EH (cell line): ENCODE data around the gene KIAA1217.

Source experiments
- DNase-seq: peaks from one replicate; pipeline ENCODE4 v3.0.0-alpha.2; 2015; ENCODE audit warnings: low read depth

The KIAA1217 gene

GRCh38 chr10:24501056-24501711 is 292.2 kb downstream of the KIAA1217 start:
- peak; percentile 27 for DNase-seq

DNA sequence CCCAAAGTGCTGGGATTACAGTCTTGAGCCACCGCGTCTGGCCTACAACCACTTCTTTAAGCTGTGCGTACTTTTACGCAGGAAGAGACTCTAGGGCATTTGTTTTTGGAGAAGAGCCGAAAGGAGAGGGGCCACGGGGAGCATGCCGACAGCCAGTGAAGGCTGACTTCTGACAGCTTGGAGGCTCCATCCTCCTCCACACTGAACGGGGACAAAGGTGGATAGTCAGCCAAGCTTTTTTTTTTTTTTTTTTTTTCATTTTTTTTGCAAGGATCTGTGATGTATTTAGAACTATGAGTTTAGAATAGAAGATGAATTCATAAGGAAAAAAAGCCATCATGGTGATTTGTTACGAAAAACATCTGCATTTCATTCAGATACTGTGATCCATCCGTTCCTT is 293.1 kb downstream of the KIAA1217 start:
- no peak for DNase-seq

- DNase-seq: no peak
Measured at GRCh38 chr10:24502801-24503460, 294.0 kb downstream of the KIAA1217 start.

DNA sequence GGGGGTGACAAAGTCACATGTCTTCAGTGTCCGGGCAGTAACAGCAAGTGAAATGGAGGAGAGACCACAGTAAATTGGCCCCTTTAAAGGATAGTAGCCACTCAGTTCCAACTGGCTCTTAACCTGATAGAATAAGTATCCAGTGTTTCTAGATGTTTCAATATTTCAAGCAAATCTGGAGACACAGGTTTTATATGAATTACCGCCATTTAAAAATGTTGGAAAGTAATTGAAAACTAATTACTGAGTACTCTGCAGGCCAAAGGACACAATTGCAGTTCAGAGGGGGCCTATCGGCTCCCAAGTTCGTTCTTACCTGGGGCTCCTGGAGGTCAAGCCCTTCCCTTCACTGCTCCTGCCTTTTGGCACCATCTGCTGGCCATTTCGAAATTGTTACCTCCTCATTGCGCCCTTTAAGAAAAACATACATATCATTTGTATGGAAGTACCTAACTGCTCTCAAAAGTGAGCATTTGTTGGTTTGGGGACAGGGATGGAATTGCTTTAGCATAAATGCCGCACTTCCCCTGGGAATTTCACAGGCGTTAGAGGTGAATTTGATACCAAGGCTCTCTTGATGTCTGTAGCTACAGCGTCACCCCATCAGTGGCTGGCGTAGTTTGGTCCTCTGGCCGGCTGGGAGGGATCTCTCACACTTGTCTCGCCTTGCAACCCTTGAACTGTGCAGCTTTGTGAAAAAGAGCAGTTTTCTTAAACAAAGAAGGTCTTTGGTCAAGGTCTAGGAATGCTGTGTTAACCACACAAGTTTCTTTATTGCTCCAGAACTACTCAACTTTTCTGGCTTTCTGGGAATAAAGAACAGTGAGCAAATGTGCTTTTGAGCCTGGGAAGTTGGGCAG is 294.8 kb downstream of the KIAA1217 start:
- peak; percentile 57 for DNase-seq

DNA sequence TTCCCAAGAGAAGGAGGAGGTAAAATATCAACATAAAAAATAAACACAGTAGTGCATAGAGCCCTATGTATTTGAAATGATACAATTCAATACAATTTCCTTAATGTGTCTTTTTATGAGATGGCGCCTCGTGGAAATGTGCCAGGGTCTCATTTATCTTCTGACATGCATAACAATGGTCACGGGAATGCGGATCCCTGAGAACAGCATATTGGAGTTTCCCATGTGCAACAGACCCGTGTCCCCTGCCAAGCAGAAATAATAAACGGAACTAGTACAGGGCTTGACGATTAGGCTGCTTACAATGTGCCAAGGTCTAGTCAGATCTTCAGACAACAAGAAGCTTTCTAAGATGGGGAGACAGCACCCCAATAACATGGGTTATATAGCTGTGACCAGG is 296.8 kb downstream of the KIAA1217 start:
- no peak for DNase-seq

- DNase-seq: peak; percentile 47
Measured at GRCh38 chr10:24513155-24513554, 304.2 kb downstream of the KIAA1217 start.

DNA sequence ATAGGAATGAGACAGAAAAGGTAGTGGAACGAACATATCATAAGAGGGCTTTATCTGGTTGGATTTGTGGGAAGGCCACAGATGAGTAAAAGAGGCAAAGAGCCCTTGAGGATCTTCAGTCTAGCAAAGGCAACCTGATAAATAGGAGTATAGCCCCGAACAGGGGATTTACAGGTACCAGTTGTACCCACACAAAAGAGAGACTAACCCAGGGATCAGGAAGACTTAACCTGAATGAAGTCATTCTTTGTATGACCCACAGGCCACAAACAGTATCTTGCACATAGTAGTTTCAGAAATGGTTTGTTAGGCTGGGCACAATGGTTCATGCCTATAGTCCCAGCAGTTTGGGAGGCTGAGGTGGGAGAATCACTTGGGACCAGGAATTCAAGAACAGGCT is 306.5 kb downstream of the KIAA1217 start:
- DNase-seq: no peak

DNA sequence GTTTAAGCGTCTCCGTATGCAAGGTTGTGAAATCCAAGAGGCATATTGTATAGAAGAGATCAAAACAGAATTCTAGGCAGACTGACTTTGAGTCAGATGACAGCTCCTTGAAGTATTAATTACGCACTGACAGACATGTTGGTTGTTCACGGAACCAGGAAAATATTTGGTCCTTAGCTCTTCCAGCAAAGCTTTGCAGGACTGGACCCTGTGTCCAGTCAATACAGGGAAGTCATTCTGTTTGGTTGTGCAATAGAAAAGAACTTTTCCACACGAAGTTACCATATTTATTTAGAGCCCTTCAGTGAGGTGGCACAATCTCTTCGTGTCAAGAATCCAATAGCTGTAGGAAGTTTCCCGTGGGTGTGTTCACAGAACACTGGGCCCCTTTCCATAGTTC is 309.5 kb downstream of the KIAA1217 start:
- no peak for DNase-seq

GRCh38 chr10:24518981-24519597 is 310.2 kb downstream of the KIAA1217 start:
- peak; percentile 69 for DNase-seq

- no peak for DNase-seq
Measured at GRCh38 chr10:24519950-24520349, 311.0 kb downstream of the KIAA1217 start.

DNA sequence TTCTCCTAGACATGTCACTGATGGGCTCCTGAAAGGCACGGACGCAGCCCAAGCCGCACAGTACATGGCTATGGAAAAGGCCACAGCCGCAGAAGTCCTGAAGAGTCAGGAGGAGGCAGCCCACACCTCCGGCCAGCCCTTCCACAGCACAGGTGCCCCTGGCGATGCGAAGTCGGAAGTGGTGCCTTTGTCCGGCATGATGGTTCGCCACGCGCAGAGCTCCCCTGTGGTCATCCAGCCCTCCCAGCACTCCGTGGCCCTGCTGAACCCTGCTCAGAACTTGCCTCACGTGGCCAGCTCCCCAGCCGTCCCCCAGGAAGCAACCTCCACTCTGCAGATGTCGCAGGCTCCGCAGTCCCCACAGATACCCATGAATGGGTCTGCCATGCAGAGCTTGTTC is 315.4 kb downstream of the KIAA1217 start:
- no peak for DNase-seq

- no peak for DNase-seq
Measured at GRCh38 chr10:24526085-24526649, 317.2 kb downstream of the KIAA1217 start.

GRCh38 chr10:24528946-24529345 is 320.0 kb downstream of the KIAA1217 start:
- DNase-seq: peak; percentile 26

- DNase-seq: no peak
Measured at GRCh38 chr10:24531439-24531838, 322.5 kb downstream of the KIAA1217 start.

DNA sequence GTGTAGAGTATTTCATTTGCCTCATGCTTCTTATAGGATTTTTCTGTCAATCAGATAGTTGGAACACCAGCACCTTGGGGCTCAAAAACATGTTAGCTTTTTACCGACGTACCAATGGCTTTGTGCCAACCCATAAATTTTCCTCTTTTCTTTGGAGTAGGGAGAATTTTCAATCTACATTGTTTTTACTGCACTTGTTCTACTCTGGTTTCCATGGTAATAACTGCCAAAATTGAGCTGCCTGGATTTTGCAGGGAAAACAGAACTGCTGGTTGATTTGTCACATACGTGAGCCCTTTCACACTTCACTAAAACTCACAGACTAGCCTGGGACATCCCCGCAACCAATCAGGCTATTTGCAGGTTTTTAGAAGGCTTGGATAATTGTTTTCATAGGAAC is 325.0 kb downstream of the KIAA1217 start:
- DNase-seq: no peak

DNA sequence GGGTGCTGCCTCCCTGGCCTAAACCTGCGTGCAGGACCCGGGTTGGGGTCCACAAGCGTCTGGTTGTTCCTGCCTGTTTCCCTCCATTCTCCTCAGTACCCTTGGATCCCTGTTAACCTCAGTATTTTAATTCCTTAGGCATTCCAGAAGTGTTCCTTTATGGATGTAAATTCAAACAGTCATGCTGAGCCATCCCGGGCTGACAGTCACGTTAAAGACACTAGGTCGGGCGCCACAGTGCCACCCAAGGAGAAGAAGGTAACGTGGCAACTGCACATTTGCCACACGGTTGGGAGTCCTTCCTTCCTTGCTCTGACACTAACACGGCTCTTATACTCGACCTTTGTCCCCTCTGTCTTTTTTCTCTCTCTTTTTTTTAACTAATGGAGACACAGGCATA is 327.7 kb downstream of the KIAA1217 start:
- no peak for DNase-seq

- DNase-seq: no peak
Measured at GRCh38 chr10:24541239-24541753, 332.4 kb downstream of the KIAA1217 start.

DNA sequence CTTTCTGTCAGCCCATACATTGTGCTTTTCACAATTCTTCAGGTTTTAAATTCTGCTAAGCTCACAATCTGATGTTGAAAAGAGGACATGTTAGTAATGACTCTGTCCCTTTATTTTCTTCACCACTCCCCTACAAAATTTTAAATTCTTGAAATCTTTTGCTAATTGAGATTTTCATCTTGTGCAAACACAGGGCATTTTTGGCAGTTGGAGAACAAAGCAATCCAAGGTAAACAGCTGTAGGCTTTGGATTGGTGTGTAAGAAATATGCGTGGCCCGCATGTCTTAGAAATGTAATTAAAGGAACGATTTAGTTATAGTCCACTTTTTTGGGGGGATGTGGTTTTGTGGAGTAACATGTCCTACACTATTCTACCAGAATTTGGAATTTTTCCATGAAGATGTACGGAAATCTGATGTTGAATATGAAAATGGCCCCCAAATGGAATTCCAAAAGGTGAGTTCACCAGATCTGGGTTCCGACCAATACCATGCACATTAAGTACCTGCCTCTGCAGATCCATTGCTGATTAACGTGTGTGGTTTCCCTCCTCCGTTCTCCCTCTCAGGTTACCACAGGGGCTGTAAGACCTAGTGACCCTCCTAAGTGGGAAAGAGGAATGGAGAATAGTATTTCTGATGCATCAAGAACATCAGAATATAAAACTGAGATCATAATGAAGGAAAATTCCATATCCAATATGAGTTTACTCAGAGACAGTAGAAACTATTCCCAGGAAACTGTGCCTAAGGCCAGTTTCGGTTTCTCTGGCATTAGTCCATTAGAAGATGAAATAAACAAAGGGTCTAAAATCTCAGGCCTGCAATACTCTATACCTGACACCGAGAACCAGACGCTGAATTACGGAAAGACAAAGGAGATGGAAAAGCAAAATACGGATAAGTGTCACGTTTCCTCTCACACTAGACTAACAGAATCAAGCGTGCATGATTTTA is 333.7 kb downstream of the KIAA1217 start:
- no peak for DNase-seq

GRCh38 chr10:24544776-24545175 is 335.8 kb downstream of the KIAA1217 start:
- DNase-seq: no peak

- DNase-seq: no peak
Measured at GRCh38 chr10:24545585-24545984, 336.6 kb downstream of the KIAA1217 start.

DNA sequence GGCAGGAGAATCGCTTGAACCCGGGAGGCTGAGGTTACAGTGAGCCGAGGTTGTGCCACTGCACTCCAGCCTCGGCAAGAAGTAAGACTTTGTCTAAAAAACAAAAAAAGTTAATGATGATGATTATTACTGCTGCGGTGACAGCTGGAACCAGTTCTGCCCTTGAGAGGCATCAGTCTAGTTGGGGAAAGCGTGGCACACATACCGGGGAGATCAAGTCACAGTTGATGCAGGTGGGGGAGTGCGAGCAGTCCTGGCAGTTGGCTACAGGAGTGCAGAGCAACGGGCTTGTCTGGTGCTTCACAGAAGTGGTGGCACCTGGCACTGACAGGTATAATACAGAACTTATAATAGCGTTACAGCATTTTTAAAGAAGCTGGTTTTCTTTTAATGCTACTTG is 341.7 kb downstream of the KIAA1217 start:
- DNase-seq: no peak
